DMS53 treated with DMSO at 0.1 percent for 48 hours (cell line): Measurements from ENCODE around the gene SDR42E1.

Experiments
- DNase-seq: peaks from one replicate; lab custom pipeline; 2025; ENCODE audit not compliant: unreplicated experiment; lab: John Stamatoyannopoulos, UW

SDR42E1 gene

GRCh38 chr16:81940781-81941560 is 70.3 kb downstream of the SDR42E1 start:
- peak; percentile 41 for DNase-seq

DNA sequence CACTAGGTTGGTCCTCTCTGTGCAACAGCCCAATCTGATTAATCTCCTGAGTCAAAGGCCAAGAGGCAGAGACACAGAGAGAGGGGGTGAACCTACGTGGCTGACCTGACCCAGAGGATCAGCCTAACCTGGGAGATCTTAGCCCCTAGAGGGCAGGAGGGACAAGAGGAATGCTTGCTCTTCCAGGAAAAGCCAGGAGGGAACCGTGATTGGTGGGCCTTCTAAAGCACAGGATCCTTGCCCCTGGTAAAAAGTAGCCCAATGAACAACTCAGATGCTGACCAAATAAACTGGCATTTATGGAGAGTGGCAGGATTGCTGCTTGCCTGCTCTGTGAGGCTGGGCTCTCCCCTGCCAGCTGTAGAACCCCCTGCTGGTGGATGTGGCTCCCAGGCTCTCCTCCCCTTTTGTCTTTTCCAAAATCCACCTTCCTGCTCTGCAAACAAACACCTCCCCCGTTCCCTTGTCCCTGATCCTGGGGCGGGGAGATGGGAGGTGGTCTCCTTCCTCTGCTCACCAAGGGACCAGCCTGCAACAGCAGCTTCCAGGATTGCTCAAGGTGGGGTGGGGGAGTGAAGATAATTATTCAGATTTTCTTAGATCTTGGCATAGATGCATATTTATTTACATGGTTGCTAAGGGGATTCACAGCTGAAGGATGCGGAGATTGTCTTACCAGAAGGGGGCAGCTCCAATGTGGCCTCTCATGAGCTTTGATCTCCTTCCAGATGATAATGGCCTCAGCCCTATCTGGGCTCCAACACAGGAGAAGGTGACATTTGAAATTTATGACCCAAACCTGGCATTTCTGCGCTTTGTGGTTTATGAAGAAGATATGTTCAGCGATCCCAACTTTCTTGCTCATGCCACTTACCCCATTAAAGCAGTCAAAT is 71.9 kb downstream of the SDR42E1 start:
- DNase-seq, result no peak
